Esophagus squamous epithelium (tissue), 4 donors: ENCODE measurements around the gene IFT27.

Experiments used
- CTCF ChIP-seq, 6 experiments: fragments of 450-650 bp in 4 of 6; fragments of 200-600 bp in 2 of 6; sonication (generic) in 2 of 6; IDR thresholded peaks; one replicate each; pipeline ENCODE4 v1.5.1; 2016 to 2019; ENCODE audit warnings: antibody characterized with exemption in 6 of 6, mild to moderate bottlenecking in 4 of 6, moderate library complexity in 4 of 6
- POLR2A ChIP-seq, 4 donors: fragments of 450-650 bp; IDR thresholded peaks; one replicate each; pipeline ENCODE4 v1.6.1; 2017; ENCODE audit warnings: antibody characterized with exemption in 4 of 4, mild to moderate bottlenecking in 4 of 4, moderate library complexity in 3 of 4

- no peak for TF ChIP-seq CTCF (IDR thresholded peaks at IDR 0.05)
- TF ChIP-seq POLR2A (IDR thresholded peaks at IDR 0.05), result no peak
Observed at GRCh38 chr22:36819112-36819511, 43.2 kb upstream of the IFT27 start.
